H9 (cell line): Measurements from ENCODE around the gene TRIO. TPM values are rescaled to one million over a fixed set of nuclear protein-coding genes. Genes with fewer than 3 reads are reported as not detected.
A peak's percentile ranks its signal among the peaks of the same experiment; 100 is the strongest.

Experiments
- DNase-seq: peaks from one replicate; pipeline ENCODE4 v3.0.0-alpha.2; 2017
- H2AFZ ChIP-seq: one replicate; pipeline ENCODE4 v1.6.1; 2013; ENCODE audit warnings: mild to moderate bottlenecking, low read length, control low read depth, moderate library complexity
- H2AK5ac ChIP-seq: 2 replicates; pipeline ENCODE4 v1.6.1; 2013; ENCODE audit warnings: low read length, control low read depth, mixed read lengths; ENCODE audit not compliant: insufficient read length
- H2BK120ac ChIP-seq: one replicate; pipeline ENCODE4 v1.6.1; 2013; ENCODE audit warnings: low read depth, mild to moderate bottlenecking, low read length, control low read depth, inconsistent platforms; ENCODE audit not compliant: poor library complexity, severe bottlenecking
- H2BK12ac ChIP-seq: 2 replicates; pipeline ENCODE4 v1.6.1; 2013; ENCODE audit warnings: low read length, control low read depth, mixed read lengths, low read depth; ENCODE audit not compliant: insufficient read length
- H2BK15ac ChIP-seq: 2 replicates; pipeline ENCODE4 v1.6.1; 2013; ENCODE audit warnings: low read depth, low read length, control low read depth
- H2BK20ac ChIP-seq: one replicate; pipeline ENCODE4 v1.6.1; 2013; ENCODE audit warnings: low read depth, mild to moderate bottlenecking, low read length, control low read depth, inconsistent platforms; ENCODE audit not compliant: poor library complexity, severe bottlenecking
- H2BK5ac ChIP-seq: 2 replicates; pipeline ENCODE4 v1.6.1; 2013; ENCODE audit warnings: low read length, control low read depth, mixed read lengths; ENCODE audit not compliant: insufficient read length
- H3K14ac ChIP-seq: 2 replicates; pipeline ENCODE4 v1.6.1; 2013; ENCODE audit warnings: low read length, control low read depth; ENCODE audit not compliant: insufficient read depth
- H3K18ac ChIP-seq: 2 replicates; pipeline ENCODE4 v1.6.1; 2013; ENCODE audit warnings: low read depth, mild to moderate bottlenecking, mixed read lengths, low read length, control low read depth; ENCODE audit not compliant: insufficient read length
- H3K23ac ChIP-seq: 2 replicates; pipeline ENCODE4 v1.6.1; 2013; ENCODE audit warnings: low read length, control low read depth, mixed read lengths, low read depth; ENCODE audit not compliant: insufficient read length
- H3K23me2 ChIP-seq: 2 replicates; pipeline ENCODE4 v1.6.1; 2013; ENCODE audit warnings: low read depth, mild to moderate bottlenecking, mixed read lengths, low read length, control low read depth; ENCODE audit not compliant: insufficient read length, poor library complexity, severe bottlenecking
- H3K27ac ChIP-seq: 2 replicates; pipeline ENCODE4 v1.5.1; 2013; ENCODE audit warnings: low read length, control low read depth, mixed read lengths, low read depth; ENCODE audit not compliant: insufficient read length
- H3K27me3 ChIP-seq: 2 replicates; pipeline ENCODE4 v1.6.1; 2013; ENCODE audit warnings: low read length, control low read depth, inconsistent platforms; ENCODE audit not compliant: insufficient read depth
- H3K4ac ChIP-seq: 2 replicates; pipeline ENCODE4 v1.6.1; 2013; ENCODE audit warnings: low read depth, mild to moderate bottlenecking, control low read depth, inconsistent platforms, low read length, moderate library complexity
- H3K4me1 ChIP-seq: 2 replicates; pipeline ENCODE4 v1.6.1; 2013; ENCODE audit warnings: low read length, control low read depth, inconsistent platforms; ENCODE audit not compliant: insufficient read depth
- H3K4me2 ChIP-seq: 2 replicates; pipeline ENCODE4 v1.6.1; 2013; ENCODE audit warnings: low read length, control low read depth, mixed read lengths; ENCODE audit not compliant: insufficient read length, insufficient read depth
- H3K56ac ChIP-seq: 2 replicates; pipeline ENCODE4 v1.6.1; 2013; ENCODE audit warnings: low read depth, mild to moderate bottlenecking, mixed read lengths, low read length, control low read depth; ENCODE audit not compliant: insufficient read length
- H3K79me1 ChIP-seq: 2 replicates; pipeline ENCODE4 v1.6.1; 2013; ENCODE audit warnings: low read depth, mild to moderate bottlenecking, moderate library complexity, low read length, control low read depth, inconsistent platforms; ENCODE audit not compliant: insufficient read depth, poor library complexity, severe bottlenecking
- H3K79me2 ChIP-seq: 2 replicates; pipeline ENCODE4 v1.6.1; 2013; ENCODE audit warnings: low read length, control low read depth, inconsistent platforms; ENCODE audit not compliant: insufficient read depth
- H3K9ac ChIP-seq: 2 replicates; pipeline ENCODE4 v1.6.1; 2013; ENCODE audit warnings: low read length, control low read depth, mixed read lengths; ENCODE audit not compliant: insufficient read length; ENCODE audit errors: extremely low read depth
- H3K9me3 ChIP-seq: one replicate; pipeline ENCODE4 v1.6.1; 2013; ENCODE audit warnings: low read depth, low read length, inconsistent platforms; ENCODE audit not compliant: control insufficient read depth
- H3T11ph ChIP-seq: one replicate; pipeline ENCODE4 v1.6.1; 2013; ENCODE audit warnings: mild to moderate bottlenecking, low read length, control low read depth, inconsistent platforms
- H4K20me1 ChIP-seq: one replicate; pipeline ENCODE4 v1.6.1; 2013; ENCODE audit not compliant: control insufficient read depth, insufficient read length, insufficient read depth
- H4K5ac ChIP-seq: 2 replicates; pipeline ENCODE4 v1.6.1; 2013; ENCODE audit warnings: low read depth, mild to moderate bottlenecking, mixed read lengths, low read length, control low read depth; ENCODE audit not compliant: insufficient read length
- H4K8ac ChIP-seq: replicated peaks from 2 replicates; pipeline ENCODE4 v1.6.1; 2013; ENCODE audit warnings: low read length, control low read depth, mixed read lengths, low read depth; ENCODE audit not compliant: insufficient read length
- H4K91ac ChIP-seq: 2 replicates; pipeline ENCODE4 v1.6.1; 2013; ENCODE audit warnings: low read depth, mild to moderate bottlenecking, moderate library complexity, mixed read lengths, low read length, control low read depth; ENCODE audit not compliant: insufficient read length
- H3K27ac Mint-ChIP-seq, 3 experiments: 2 replicates in 2 of 3; 3 replicates in 1 of 3; pipeline ENCODE4 v1.8.0; 2020 to 2021; ENCODE audit warnings: mixed read lengths in 3 of 3, mild to moderate bottlenecking in 1 of 3, moderate library complexity in 1 of 3
- H3K27me3 Mint-ChIP-seq: 2 replicates; pipeline ENCODE4 v1.8.0; 2021; ENCODE audit warnings: low read depth, mild to moderate bottlenecking, moderate library complexity, mixed read lengths
- H3K36me3 Mint-ChIP-seq, 3 experiments: 2 replicates in 2 of 3; 3 replicates in 1 of 3; pipeline ENCODE4 v1.8.0; 2020 to 2021; ENCODE audit warnings: low read depth in 3 of 3, mixed read lengths in 3 of 3; ENCODE audit not compliant: insufficient read depth in 1 of 3
- H3K4me1 Mint-ChIP-seq, 2 experiments: 2 replicates each; pipeline ENCODE4 v1.8.0; 2020; ENCODE audit warnings: mixed read lengths in 2 of 2
- H3K4me3 Mint-ChIP-seq, 2 experiments: 2 replicates in 1 of 2; 3 replicates in 1 of 2; pipeline ENCODE4 v1.8.0; 2020 to 2021; ENCODE audit warnings: mild to moderate bottlenecking in 2 of 2, mixed read lengths in 2 of 2, moderate library complexity in 1 of 2
- H3K9me3 Mint-ChIP-seq, 2 experiments: 2 replicates in 1 of 2; 3 replicates in 1 of 2; pipeline ENCODE4 v1.8.0; 2020; ENCODE audit warnings: mild to moderate bottlenecking in 2 of 2, mixed read lengths in 2 of 2, moderate library complexity in 1 of 2
- CTCF ChIP-seq: fragments of 200-600 bp; sonication (generic); conservative IDR thresholded peaks from 3 replicates; pipeline ENCODE4 v1.8.0; 2021; ENCODE audit warnings: antibody characterized with exemption, mild to moderate bottlenecking
- WGBS: extraction: QIAGEN DNeasy Blood & Tissue Kit; methylation state at CpG from one replicate; pipeline ENCODE4 v1.1.7; 2013; ENCODE audit warnings: missing lambda C conversion rate, low lambda C conversion rate, mixed read lengths; ENCODE audit not compliant: insufficient read length; ENCODE audit errors: extremely low coverage; 5-methylcytosine and 5-hydroxymethylcytosine counted together
- total RNA-seq: library from RNA; stranded (reverse); gene quantifications from 2 replicates; pipeline ENCODE4 v1.2.1, GENCODE V29; 2021

The TRIO gene
- total RNA-seq, 1 experiment from 2014 or later = 87.8 TPM

- H3K4me1 Mint-ChIP-seq = no peaks in the 10 kb centered on the region
- Histone ChIP-seq H3K27me3 (no peaks in the 10 kb centered on the region), H3K23ac (no peak overlapping the region), H3K9me3 (no peaks in the 10 kb centered on the region), H2AK5ac (no peak overlapping the region), H2BK15ac (no peak overlapping the region), H4K91ac (no peak overlapping the region), H3K79me2 (no peaks in the 10 kb centered on the region), H3K4me1 (no peaks in the 10 kb centered on the region), H2AFZ (no peak overlapping the region), H4K8ac (no peak overlapping the region), H3K56ac (no peak overlapping the region), H4K20me1 (no peaks in the 10 kb centered on the region), H2BK12ac (no peak overlapping the region), H3K9ac (no peak overlapping the region), H3T11ph (no peak overlapping the region), H3K4ac (no peak overlapping the region), H3K4me2 (no peak overlapping the region), H3K79me1 (no peaks in the 10 kb centered on the region), H2BK20ac (no peak overlapping the region), H4K5ac (no peak overlapping the region), H3K18ac (no peak overlapping the region), H3K23me2 (no peaks in the 10 kb centered on the region), H2BK5ac (no peak overlapping the region), H3K27ac (no peak overlapping the region), H2BK120ac (no peak overlapping the region), H3K14ac (no peak overlapping the region)
- no peak for DNase-seq
- peak overlapping the region in 1 of 3 experiments; percentile 18; a peak in 1 of 7 replicates for H3K27ac Mint-ChIP-seq
- H3K4me3 Mint-ChIP-seq = no peak overlapping the region
- no peaks in the 10 kb centered on the region for H3K27me3 Mint-ChIP-seq
- H3K9me3 Mint-ChIP-seq = no peaks in the 10 kb centered on the region
- H3K36me3 Mint-ChIP-seq = peaks cover 24 to 65% (median 64%) of the 10 kb centered on the region in 3 experiments; a peak in 6 of 7 replicates
- WGBS = no CpG with 5 or more reads among the region's 11 CpGs
- TF ChIP-seq CTCF = no peak
Observed at GRCh38 chr5:14488709-14489108, 345.6 kb downstream of the TRIO start.
